Lung (tissue), 12 donors: ENCODE data around the gene CD19. TPM values are rescaled to one million over a fixed set of nuclear protein-coding genes. Genes with fewer than 3 reads are reported as not detected.
A peak's percentile ranks its signal among the peaks of the same experiment; 100 is the strongest.

Experiments
- ATAC-seq: fragments of 200-7000 bp; cut with Tn5 transposase; one replicate; pipeline ENCODE4 v1.9.1; 2020; ENCODE audit warnings: moderate number of reproducible peaks; ENCODE audit not compliant: insufficient read depth, low FRiP score
- DNase-seq, 3 donors: peaks; one replicate each; pipeline ENCODE4 v3.0.0-alpha.2; 2013 to 2017
- H3K27ac ChIP-seq, 2 donors: one replicate each; pipeline ENCODE4 v1.5.1; 2013; ENCODE audit warnings: mild to moderate bottlenecking in 2 of 2, moderate library complexity in 2 of 2, control low read depth in 1 of 2, inconsistent platforms in 1 of 2, low read depth in 1 of 2, low read length in 1 of 2
- H3K27me3 ChIP-seq, 3 donors: one replicate each; pipeline ENCODE4 v1.5.1; 2013; ENCODE audit warnings: low read length in 2 of 3; ENCODE audit not compliant: control insufficient read depth in 3 of 3, insufficient read depth in 3 of 3
- H3K36me3 ChIP-seq, 4 donors: one replicate each; pipeline ENCODE4 v1.5.1; 2013; ENCODE audit warnings: low read length in 4 of 4, mild to moderate bottlenecking in 1 of 4, moderate library complexity in 1 of 4; ENCODE audit not compliant: control insufficient read depth in 4 of 4, insufficient read depth in 4 of 4
- H3K4me1 ChIP-seq, 5 donors: one replicate each; pipeline ENCODE4 v1.5.1; 2013; ENCODE audit warnings: low read length in 5 of 5, mild to moderate bottlenecking in 2 of 5, moderate library complexity in 1 of 5; ENCODE audit not compliant: control insufficient read depth in 5 of 5, insufficient read depth in 5 of 5
- H3K4me3 ChIP-seq: one replicate; pipeline ENCODE4 v1.5.1; 2013; ENCODE audit warnings: mild to moderate bottlenecking, control low read depth, moderate library complexity
- H3K9ac ChIP-seq, 2 donors: one replicate each; pipeline ENCODE4 v1.5.1; 2013; ENCODE audit warnings: low read length in 2 of 2, control low read depth in 1 of 2; ENCODE audit not compliant: insufficient read depth in 1 of 2
- H3K9me3 ChIP-seq, 4 donors: one replicate each; pipeline ENCODE4 v1.5.1; 2013; ENCODE audit warnings: low read length in 3 of 4, mild to moderate bottlenecking in 1 of 4, moderate library complexity in 1 of 4; ENCODE audit not compliant: control insufficient read depth in 4 of 4, insufficient read depth in 3 of 4
- CTCF ChIP-seq: IDR thresholded peaks from 2 replicates; pipeline ENCODE4 v1.5.1; 2012; ENCODE audit warnings: mild to moderate bottlenecking; ENCODE audit errors: control extremely low read depth, extremely low read depth
- WGBS, 2 donors: extraction: QIAGEN DNeasy Blood & Tissue Kit; methylation state at CpG; one replicate each; pipeline ENCODE4 v1.1.7; 2013; 5-methylcytosine and 5-hydroxymethylcytosine counted together
- polyA plus RNA-seq, 2 donors: library from polyadenylated mRNA; stranded (reverse); fragments of 200-250 nt; gene quantifications; one replicate each; pipeline ENCODE4 v1.2.1, GENCODE V29; 2013
- total RNA-seq, 2 donors: library from RNA; depleted of rRNA in 1 of 2; stranded (reverse); fragments of >200 nt in 1 of 2; gene quantifications; one replicate each; pipeline ENCODE4 v1.2.1, GENCODE V29; 2014 to 2021
- donor health status: control.
- donor health status: control.
- donor health status: Bipolar disorder and iron deficiency.
- donor health status: healthy.
- donor health status: DM: yes; HTN: yes; CAD: no.

The CD19 gene
- total and polyA plus RNA-seq, 4 donors: 0.33 to 2.8 (median 1.2) TPM

- WGBS, 2 donors: 3 to 4% methylated on average over 17 of the region's 17 CpGs
- DNase-seq (no peak), ATAC-seq (no peak)
- no peak for TF ChIP-seq CTCF
- Histone ChIP-seq H3K4me1 (peaks cover 0 to 11% (median 0%) of the 10 kb centered on the region in 5 donors), H3K9ac (peak overlapping the region in 1 of 2 donors; percentile 17), H3K27ac (peak overlapping the region; percentile 74 to 80), H3K36me3 (peaks cover 11 to 21% (median 19%) of the 10 kb centered on the region in 4 donors), H3K9me3 (no peaks in the 10 kb centered on the region), H3K27me3 (no peaks in the 10 kb centered on the region), H3K4me3 (peak overlapping the region; percentile 86)
These were observed 19.7 kb downstream of the CD19 start for GRCh38 chr16:28951410-28951943.

GRCh38 chr16:28958216-28958615, 26.4 kb downstream of the CD19 start:
- Histone ChIP-seq H3K4me3 (no peak overlapping the region), H3K9me3 (no peaks in the 10 kb centered on the region), H3K27me3 (no peaks in the 10 kb centered on the region), H3K27ac (no peak overlapping the region), H3K4me1 (peaks cover 0 to 2% (median 0%) of the 10 kb centered on the region in 5 donors), H3K36me3 (peaks cover 14 to 51% (median 38%) of the 10 kb centered on the region in 4 donors), H3K9ac (no peak overlapping the region)
- ATAC-seq (no peak), DNase-seq (no peak)
- 76 to 93% methylated on average over 9 of the region's 9 CpGs for WGBS, 2 donors
- no peak for TF ChIP-seq CTCF

GRCh38 chr16:28958836-28959235, 27.1 kb downstream of the CD19 start:
- TF ChIP-seq CTCF: no peak
- WGBS, 2 donors: 92 to 95% methylated on average over 6 of the region's 6 CpGs
- ATAC-seq: no peak
- no peak overlapping the region for H3K4me3 ChIP-seq
- H3K36me3 ChIP-seq: peaks cover 15 to 52% (median 34%) of the 10 kb centered on the region in 4 donors
- no peaks in the 10 kb centered on the region for H3K4me1 ChIP-seq
- no peak overlapping the region for H3K9ac ChIP-seq
- DNase-seq: no peak
- H3K27me3 ChIP-seq: no peaks in the 10 kb centered on the region
- no peaks in the 10 kb centered on the region for H3K9me3 ChIP-seq
- no peak overlapping the region for H3K27ac ChIP-seq

- Histone ChIP-seq H3K27ac (no peak overlapping the region), H3K9ac (no peak overlapping the region), H3K4me3 (no peak overlapping the region), H3K36me3 (peaks cover 8 to 31% (median 22%) of the 10 kb centered on the region in 4 donors), H3K27me3 (no peaks in the 10 kb centered on the region), H3K4me1 (no peaks in the 10 kb centered on the region), H3K9me3 (peaks cover 0 to 2% (median 0%) of the 10 kb centered on the region in 4 donors)
- 82 to 95% methylated on average over 3 of the region's 3 CpGs for WGBS, 2 donors
- DNase-seq: no peak
- ATAC-seq: no peak
- no peak for TF ChIP-seq CTCF
These were observed 32.3 kb downstream of the CD19 start for GRCh38 chr16:28964072-28964471.
